Spleen (tissue), 7 donors: ENCODE data around the gene ST6GALNAC4.

ENCODE experiments used
- POLR2A ChIP-seq, 3 donors: fragments of 450-650 bp; IDR thresholded peaks; one replicate each; pipeline ENCODE4 v1.5.1; 2017; ENCODE audit warnings: antibody characterized with exemption in 3 of 3, mild to moderate bottlenecking in 1 of 3
- TF ChIP-seq, protein P1 (sequence below), 11 experiments: fragments of 200-600 bp in 7 of 11; fragments of 450-650 bp in 4 of 11; sonication (generic) in 4 of 11; IDR thresholded peaks in 8 of 11; conservative IDR thresholded peaks in 3 of 11; 1 replicate in 7 of 11; 2 replicates in 4 of 11; pipeline versions ENCODE4 v1.4.0 to v1.8.0; 2016 to 2021; ENCODE audit warnings: antibody characterized with exemption in 11 of 11, inconsistent platforms in 4 of 11, mild to moderate bottlenecking in 1 of 11
- donor health status: DM: no; HTN: no; CAD: no; lungs with moderate emphysema.
- donor health status: DM: no; HTN: no; CAD: no.
- donor health status: DM: no; HTN: no; CAD: no.

DNA sequence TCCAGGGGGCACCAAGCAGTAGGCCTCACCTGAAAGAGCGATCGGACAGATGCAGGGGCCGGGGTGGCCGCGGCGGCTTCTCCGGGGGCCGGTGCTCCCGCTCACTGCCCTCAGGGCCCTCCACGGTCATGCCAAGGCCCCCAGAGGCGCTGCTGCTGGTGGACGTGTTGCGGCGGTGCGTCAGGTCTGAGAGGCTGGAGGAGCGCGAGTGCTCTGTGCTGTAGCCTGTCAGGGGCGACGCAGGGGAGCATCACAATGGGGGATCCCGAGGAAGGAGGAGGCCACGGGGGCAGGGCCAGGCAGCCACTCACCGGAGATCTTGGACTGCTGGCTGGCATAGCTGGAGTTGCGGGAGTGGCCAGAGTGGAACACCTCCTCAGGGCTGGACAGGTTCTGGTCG is 28.5 kb upstream of the ST6GALNAC4 start:
- TF ChIP-seq, protein P1, sequence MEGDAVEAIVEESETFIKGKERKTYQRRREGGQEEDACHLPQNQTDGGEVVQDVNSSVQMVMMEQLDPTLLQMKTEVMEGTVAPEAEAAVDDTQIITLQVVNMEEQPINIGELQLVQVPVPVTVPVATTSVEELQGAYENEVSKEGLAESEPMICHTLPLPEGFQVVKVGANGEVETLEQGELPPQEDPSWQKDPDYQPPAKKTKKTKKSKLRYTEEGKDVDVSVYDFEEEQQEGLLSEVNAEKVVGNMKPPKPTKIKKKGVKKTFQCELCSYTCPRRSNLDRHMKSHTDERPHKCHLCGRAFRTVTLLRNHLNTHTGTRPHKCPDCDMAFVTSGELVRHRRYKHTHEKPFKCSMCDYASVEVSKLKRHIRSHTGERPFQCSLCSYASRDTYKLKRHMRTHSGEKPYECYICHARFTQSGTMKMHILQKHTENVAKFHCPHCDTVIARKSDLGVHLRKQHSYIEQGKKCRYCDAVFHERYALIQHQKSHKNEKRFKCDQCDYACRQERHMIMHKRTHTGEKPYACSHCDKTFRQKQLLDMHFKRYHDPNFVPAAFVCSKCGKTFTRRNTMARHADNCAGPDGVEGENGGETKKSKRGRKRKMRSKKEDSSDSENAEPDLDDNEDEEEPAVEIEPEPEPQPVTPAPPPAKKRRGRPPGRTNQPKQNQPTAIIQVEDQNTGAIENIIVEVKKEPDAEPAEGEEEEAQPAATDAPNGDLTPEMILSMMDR (IDR thresholded peaks at IDR 0.05 in 8 of 11, conservative IDR thresholded peaks at IDR 0.05 in 3 of 11): no peak
- TF ChIP-seq POLR2A (IDR thresholded peaks at IDR 0.05): no peak
